GM18873 (cell line): ENCODE data around the gene ARIH2.
"Not testable (repeated sequence)": the region's sequence is repeated elsewhere in the genome, so short reads cannot be mapped to it uniquely, and the experiment has no call there.

Experiments
- ATAC-seq: cut with Tn5 transposase; IDR thresholded peaks from one replicate; pipeline ENCODE4 v1.9.1; 2021; ENCODE audit warnings: mild to moderate bottlenecking, moderate library complexity, moderate number of reproducible peaks; ENCODE audit not compliant: unreplicated experiment, low FRiP score

The ARIH2 gene

DNA sequence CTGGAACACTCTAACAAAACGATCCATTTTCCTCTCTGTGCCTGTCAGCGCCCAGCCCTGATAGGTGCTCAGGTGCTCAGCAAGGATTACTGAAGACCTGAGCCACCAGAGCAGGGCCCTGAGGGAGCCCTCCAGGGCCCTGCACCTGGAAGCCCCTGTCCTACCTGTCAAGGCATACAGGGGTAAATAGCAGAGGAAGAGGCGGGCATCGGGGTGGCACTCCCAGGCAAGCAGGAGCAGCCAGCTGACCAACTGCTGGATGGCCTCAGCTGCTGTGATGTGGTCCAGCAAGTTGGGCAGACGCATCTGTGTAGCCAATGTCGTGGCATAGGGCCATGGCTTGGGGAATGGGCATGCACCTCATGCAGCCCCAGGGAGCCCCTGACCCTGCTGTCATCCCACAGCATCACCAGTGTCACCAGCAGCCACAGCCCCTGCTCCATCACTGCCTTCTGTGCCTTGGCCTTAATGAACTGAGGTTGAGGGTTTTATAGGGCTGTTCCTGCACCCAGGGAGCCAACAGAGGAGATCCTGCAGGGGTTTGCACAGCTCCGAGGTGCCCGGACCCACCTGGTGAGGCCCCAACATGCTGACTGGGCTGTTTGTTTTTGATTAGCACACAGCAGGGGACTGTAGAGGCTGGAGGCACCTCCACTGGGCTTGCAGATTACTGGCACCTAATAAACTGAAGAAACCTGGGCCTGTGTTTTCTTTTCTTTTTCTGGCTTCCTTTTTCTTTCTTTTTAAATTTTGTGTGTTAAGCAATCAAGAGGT, 80.6 kb downstream of the ARIH2 start:
- ATAC-seq, result no peak

DNA sequence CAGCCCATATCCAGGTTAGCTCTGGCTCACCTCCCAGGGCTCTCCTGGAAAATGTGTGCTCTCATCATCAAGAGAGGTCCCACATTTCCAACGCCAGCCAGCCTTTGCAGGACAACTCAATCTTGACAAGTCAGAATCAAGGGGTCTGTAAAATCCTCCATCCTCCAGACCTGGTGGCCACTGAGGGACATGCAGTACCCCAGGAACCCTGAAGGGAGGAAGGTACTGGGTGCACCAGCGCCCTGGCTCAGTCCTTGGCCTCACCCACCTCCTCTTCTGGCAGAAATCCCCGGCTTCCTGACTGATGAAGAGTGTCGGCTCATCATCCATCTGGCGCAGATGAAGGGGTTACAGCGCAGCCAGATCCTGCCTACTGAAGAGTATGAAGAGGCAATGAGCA, 82.5 kb downstream of the ARIH2 start:
- no peak for ATAC-seq

DNA sequence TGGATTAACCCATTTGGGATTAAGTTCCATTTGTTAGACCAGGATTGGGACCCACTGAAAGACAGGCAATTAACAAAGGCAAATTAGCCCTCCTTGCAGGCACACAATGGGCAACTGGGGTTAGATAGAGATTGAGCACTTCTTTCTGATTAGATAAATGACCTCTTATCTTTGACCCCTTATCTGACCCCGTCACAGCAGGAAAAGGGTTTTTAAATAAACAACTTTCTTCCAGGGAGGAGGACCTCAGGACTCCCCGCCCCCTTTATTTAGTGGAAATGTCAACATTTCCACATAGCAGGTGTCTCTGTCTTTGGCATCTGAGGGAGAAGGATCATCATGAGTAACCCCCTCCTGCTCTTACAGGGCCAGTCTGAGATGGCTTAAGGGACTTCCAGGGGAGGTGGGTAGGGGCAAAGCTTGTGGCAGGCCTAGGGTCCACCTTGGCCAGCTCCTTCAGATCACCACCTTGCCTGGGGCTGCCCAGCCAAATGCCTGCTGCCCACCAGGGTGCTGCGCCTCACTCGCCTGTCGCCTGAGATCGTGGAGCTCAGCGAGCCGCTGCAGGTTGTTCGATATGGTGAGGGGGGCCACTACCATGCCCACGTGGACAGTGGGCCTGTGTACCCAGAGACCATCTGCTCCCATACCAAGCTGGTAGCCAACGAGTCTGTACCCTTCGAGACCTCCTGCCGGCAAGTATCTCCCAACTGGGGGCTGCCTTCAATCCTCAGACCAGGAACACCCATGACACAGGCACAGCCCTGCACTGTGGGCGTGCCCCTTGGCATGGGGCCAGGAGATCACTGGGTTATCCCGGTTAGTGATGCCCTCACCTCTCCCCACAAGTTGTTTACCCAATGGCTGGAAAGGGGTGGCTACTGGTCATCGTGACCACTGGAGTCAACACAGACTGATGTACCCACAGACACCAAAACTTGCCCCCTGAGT, 86.0 kb downstream of the ARIH2 start:
- no peak for ATAC-seq

DNA sequence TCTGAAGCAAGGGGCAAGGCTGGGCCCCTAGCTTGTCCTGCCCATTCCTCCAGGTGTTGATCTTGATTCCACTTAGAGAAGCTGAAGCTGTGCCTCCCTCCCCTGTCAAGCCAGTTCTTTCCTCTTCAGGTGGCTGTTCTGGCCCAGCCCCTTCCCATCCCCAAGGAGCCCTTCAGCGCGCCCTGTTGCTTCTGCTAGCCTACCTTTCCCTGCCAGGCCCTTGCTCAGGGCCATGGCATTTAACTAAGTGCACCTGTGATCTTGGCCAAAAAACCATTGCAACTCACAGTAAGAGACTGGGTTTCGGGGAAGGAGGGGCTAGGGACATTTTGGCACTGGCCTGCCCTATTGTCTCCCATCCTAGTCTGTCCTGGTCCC, 86.7 kb downstream of the ARIH2 start:
- ATAC-seq, result no peak

DNA sequence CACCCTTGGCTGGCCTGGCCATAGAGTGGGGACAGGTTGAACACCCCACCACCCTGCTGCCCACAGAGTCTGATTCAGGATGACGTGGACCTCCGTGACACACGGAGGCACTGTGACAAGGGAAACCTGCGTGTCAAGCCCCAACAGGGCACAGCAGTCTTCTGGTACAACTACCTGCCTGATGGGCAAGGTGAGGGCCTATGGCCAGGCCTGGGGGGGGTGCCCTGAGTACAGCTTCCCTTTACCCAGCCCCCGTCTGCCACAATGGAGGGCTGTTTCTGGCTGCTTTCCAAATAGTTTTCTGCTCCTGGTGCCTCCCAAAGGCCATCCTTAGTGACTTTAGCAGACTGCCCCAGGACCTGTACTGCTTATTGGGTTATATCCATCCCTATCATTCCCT, 87.4 kb downstream of the ARIH2 start:
- ATAC-seq, result no peak

DNA sequence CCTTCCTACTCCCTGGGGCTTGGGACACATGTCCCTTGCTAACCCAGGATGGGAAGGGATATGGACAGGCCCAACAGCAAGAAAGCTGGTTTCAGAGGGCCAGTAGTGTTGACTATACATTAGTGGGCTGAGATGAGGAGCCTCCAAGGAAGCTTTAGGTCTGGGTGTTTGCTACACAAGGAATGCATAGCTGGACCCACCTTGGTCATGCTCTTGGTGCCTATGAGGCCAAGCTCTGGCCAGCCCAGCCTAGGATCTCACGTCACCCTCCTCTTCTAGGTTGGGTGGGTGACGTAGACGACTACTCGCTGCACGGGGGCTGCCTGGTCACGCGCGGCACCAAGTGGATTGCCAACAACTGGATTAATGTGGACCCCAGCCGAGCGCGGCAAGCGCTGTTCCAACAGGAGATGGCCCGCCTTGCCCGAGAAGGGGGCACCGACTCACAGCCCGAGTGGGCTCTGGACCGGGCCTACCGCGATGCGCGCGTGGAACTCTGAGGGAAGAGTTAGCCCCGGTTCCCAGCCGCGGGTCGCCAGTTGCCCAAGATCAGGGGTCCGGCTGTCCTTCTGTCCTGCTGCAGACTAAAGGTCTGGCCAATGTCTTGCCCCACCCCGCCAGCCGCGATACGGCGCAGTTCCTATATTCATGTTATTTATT, 87.9 kb downstream of the ARIH2 start:
- no peak for ATAC-seq

DNA sequence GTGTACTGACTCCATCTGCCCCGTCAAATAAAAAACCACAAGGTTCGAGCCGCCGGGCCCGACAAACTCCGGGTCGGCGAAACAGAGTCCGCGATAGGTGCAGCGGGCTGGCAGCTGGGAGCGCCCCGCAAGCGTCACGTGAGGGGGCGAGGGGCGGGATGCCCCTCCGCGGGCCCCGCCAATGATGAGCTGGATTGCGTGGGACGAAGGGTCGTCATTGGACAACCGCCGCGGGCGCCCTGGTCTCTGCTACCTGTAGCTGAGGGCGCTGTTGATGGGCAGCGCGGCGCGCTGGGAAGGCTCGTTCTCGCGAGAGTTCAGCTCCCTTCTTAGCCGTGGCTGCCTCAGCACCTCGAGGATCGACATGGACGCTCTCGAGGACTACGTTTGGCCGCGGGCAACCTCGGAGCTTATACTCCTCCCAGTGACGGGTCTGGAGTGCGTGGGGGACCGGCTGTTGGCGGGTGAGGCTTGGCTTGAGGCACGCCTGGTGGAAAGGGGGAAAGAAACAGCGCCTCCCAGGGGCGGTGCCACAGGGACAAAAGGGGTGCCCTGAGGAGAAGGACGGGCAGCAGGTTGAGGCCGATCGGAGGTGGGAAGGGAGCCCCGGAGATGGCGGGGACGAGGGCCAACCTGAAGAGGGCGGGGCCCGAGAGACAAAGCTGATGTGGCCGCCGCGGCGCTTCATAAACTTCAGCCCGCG, 88.6 kb downstream of the ARIH2 start, which contains the start of gene WDR6:
Gene WDR6 (plus strand): TSS at position 324 of the 703 bp plus-strand sequence. CDS start 41 bp downstream, at position 365.
- peak; percentile 81 for ATAC-seq

DNA sequence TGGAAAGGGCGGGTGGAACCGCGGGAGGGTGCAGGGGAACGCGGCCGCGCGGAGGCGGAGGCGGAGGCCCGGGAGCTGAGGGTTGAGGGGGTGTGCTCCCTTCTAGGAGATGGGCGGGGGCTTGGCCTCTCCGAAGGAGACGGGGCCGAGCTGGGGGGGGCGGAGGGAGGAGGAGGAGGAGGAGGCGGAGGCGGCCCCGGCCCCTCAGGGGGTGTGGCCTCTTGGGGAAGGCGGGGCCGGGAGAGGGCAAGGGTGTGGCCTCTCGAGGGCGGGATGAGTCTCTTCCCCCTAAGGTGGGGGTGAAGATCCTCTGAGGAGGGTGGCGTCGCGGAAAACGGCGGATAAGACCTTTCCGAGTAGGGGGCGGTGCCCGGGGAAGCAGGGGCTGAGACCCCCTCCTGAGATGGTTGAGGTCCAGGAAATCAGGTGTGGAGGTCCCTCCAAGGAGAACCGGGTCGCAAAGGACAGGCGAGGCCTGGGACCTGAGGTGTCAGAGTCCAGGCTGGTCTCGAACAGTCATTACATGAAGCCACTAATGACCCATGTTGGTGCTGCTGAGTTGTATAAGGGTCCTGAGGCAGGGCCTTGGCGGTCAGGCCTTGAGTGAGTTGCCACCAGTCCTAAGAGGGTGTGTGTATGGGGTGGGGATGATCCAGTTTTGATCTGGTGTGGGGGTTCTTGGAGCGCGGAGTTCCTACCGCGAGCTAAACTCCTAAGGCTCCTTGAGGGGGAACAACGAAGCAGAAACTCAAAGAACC, 89.3 kb downstream of the ARIH2 start:
- peak; percentile 25 for ATAC-seq

DNA sequence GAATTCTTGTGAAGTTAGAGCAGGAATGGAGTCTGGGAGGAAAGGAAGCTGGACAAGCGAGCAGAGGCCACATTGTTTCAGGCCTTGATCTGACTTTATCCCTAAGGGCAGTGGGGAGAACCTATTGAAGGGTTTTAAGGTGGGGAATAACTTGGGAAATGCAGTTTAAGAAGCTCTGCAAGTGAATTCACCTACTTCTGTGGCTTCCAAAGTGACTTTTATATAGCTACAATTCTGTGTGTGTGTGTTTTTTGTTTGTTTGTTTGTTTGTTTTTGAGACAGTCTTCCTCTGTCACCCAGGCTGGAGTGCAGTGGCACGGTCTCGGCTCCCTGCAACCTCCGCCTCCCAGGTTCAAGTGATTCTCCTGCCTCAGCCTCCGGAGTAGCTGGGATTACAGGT, 90.0 kb downstream of the ARIH2 start:
- not testable (repeated sequence) for ATAC-seq

DNA sequence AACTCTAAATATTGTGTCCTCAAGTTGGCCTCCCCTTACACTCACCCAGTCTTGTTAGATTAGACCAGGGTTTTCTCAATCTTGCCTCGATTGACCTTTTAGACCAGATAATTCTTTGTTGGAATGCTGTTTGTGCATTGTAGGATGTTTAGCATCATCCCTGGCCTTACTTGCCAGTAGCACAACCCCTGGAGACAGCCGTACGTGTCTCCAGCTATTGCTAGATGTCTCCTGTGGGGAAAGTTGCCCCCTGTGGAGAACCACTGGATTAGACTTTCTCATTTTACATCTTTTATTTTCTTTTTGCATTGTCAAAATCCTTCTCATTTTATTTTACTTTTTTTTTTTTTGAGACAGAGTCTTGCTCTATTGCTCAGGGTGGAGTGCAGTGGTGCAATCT, 90.8 kb downstream of the ARIH2 start:
- no peak for ATAC-seq

DNA sequence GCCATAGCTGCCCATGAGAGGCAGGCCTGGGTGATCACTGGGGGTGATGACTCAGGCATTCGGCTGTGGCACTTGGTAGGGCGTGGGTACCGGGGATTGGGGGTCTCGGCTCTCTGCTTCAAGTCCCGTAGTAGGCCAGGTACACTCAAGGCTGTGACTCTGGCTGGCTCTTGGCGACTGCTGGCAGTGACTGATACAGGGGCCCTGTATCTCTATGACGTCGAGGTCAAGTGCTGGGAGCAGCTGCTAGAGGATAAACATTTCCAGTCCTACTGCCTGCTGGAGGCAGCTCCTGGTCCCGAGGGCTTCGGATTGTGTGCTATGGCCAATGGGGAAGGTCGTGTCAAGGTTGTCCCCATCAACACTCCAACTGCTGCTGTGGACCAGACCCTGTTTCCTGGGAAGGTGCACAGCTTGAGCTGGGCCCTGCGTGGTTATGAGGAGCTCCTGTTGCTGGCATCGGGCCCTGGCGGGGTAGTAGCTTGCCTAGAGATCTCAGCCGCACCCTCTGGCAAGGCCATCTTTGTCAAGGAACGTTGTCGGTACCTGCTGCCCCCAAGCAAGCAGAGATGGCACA, 93.9 kb downstream of the ARIH2 start:
- no peak for ATAC-seq

DNA sequence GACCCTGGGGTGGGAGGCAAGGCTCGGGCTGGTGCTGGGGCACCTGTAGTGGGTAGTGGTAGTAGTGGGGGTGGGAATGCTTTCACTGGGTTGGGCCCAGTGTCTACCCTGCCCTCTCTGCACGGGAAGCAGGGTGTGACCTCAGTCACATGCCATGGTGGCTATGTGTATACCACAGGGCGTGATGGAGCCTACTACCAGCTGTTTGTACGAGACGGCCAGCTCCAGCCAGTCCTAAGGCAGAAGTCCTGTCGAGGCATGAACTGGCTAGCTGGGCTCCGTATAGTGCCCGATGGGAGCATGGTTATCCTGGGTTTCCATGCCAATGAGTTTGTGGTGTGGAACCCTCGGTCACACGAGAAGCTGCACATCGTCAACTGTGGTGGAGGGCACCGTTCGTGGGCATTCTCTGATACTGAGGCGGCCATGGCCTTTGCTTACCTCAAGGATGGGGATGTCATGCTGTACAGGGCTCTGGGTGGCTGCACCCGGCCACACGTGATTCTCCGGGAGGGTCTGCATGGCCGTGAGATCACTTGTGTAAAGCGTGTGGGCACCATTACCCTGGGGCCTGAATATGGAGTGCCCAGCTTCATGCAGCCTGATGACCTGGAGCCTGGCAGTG, 94.6 kb downstream of the ARIH2 start:
- ATAC-seq, result no peak

DNA sequence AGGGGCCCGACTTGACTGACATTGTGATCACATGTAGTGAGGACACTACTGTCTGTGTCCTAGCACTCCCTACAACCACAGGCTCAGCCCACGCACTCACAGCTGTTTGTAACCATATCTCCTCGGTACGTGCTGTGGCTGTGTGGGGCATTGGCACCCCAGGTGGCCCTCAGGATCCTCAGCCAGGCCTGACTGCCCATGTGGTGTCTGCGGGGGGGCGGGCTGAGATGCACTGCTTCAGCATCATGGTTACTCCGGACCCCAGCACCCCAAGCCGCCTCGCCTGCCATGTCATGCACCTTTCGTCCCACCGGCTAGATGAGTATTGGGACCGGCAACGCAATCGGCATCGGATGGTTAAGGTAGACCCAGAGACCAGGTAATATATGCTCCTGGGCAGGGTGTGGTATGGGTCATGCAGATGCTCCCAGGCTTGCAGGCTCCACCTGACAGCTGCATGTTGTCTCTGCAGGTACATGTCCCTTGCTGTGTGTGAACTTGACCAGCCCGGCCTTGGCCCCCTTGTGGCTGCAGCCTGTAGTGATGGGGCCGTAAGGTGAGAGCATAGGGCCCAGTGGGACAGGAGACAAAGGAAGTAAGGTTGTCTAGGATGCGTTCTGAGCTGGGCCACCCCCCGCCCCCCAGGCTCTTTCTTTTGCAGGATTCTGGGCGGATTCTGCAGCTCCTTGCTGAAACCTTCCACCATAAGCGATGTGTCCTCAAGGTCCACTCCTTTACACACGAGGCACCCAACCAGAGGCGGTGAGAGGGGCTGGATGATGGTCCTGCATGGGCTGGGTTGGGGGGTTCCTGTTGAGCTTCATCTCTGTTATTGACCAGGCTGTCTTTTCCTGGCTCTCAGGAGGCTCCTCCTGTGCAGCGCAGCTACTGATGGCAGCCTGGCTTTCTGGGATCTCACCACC, 95.4 kb downstream of the ARIH2 start:
- ATAC-seq, result no peak

DNA sequence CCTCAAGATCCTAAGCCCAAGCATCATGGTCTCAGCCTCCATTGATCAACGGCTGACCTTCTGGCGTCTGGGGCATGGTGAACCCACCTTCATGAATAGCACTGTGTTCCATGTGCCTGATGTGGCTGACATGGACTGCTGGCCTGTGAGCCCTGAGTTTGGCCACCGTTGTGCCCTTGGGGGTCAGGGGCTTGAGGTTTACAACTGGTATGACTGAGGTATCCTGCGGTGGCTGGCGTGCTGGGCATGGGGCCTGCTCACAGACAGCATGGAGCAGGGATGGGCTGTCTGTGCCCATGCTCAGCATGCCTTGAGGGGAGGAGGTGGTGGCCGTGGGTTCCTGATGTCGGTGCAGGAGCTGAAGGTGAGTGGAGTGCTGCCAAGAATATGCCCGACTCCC, 96.4 kb downstream of the ARIH2 start:
- ATAC-seq, result no peak

DNA sequence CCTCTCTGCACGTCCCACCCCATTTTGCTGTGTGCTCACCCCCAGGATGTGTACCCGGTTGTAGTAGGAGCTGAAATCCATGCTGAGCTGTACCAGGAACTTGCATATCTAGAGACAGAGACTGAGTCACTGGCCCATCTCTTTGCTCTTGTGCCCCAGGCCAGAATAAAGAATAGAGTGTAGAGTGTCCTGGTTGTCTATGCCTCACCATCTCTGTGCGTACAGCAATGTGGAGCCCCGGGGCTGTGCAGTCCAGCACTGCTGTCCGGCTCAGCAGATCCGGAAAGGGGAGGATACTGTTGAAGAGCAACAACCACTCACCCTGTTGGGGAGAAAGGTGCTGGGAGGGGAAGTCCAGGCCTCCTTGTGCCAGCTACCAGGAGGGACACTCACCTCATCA, 97.1 kb downstream of the ARIH2 start:
- no peak for ATAC-seq

DNA sequence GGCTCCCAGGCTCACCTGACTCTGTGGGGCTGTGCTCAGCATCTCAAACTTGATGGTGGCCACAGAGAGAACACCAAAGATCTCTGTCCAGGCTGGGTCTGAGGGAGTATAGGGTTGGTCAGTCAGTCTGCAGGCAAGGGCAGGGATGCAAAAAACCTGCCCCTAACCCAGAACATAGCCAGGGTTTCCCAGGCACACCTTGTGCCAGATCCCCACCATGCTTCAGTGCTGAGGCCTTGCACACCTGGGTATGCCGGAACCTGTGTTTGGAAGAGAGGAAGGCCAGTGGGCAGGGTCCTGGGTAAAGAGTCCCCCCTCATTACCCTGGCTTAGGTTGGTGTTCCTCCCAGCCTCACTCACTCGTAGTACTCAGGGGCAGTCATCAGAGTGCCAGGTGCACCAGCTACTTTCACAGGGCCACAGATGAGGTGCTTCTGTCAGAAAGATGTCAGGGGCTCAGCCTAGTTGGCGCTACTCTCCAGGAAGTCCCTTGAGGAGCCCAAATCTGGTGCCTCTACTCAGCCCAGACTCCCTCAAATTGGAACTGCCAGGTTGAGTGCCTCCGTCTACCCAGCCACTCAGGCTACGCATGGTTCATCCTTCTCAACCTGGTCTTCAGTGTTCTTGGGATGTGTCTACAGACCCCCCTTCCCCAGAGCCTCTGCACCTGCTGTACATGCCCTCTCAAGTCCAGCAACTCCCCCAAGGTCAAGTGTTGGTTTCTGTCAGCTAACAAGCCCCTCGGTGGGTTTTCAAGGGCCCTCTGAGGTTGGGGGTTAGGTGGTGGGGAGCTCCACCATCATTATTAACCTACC, 98.0 kb downstream of the ARIH2 start:
- ATAC-seq, result no peak
